Stimulated activated CD8-positive, alpha-beta memory T cell treated with anti-CD3 and anti-CD28 coated beads, Interleukin-7, amount 100 ng/mL, for 24 hours (primary cell): Measurements from ENCODE around the gene TNS3.
"Not testable (repeated sequence)": the region's sequence is repeated elsewhere in the genome, so short reads cannot be mapped to it uniquely, and the experiment has no call there.

Experiments
- DNase-seq: peaks from one replicate; pipeline ENCODE4 v3.0.0-alpha.2; 2020; ENCODE audit warnings: low read depth

TNS3 gene

DNA sequence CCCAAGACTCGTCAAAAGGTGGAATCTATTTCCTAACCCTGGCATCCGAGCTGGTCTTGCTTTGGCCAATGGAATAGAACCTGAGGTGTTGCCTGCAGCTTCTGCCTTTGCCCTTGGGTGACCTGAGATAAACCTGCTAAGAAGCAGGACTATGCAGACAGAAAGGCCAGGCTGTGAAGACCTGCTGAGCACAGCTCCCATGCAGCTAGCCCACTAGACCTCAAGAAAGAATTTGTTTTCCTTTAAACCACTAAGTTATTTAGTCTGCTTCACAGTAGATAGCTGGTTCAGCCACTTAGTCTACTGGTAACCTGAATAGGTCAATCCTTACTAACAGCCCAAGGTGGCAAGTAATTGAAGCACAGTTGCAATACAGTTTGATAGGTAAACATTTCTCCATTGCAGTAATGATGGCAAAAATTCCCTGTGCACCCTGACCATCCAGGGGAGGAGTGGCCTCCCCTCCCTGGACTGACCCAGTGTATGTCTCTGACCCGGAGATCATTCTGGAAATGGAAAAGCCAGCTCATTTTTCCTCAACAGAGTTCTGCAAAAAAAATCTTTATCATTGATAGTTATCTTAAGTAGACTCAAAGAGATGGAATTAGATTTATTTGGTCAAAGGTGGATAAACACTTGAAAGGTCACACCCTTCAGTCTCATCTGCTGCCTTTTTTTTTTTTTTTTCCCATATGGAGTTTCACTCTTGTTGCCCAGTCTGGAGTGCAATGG, 20.0 kb downstream of the TNS3 start:
- no peak for DNase-seq

DNA sequence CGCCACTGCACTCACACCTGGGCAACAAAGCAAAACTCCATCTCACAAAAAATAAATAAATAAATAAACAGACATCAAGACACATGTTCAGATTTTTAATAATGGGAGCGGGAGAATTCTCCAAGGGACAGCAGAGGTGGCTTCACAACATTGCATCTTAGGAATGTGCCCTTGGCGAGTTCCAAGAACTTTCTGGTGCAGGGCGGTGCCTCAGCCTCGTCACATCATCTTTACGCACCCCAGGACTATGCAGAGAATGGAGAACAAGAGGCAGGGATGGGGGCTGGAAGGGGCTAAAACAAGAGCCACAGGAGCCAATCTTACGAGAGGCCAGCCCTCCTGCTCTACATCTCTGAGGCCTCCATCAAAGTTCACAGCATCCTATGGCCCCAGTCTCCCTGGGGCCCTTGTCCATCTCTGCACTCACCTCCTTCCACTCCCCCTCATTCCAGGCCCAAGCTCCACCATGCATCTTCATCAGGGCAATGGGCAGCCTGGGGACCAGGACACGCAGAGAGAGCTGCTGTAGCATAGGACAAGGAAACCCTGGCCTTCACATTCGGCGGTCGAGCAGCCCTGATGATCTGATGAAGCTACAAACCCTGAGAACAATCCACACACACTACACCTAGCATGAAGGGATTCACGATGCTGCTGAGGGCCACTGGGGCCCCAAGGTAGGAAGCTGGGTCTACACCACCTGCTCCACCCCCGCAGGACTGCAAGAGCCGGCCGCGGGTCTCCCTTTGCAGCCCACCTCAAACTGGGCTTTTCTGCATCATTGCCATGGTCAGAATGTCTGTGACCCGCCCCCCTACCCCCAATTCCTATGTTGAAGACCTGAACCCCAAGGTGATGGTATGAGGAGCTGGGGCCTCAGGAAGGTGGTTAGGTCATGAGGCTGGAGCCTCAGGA, 22.3 kb downstream of the TNS3 start:
- no peak for DNase-seq

DNA sequence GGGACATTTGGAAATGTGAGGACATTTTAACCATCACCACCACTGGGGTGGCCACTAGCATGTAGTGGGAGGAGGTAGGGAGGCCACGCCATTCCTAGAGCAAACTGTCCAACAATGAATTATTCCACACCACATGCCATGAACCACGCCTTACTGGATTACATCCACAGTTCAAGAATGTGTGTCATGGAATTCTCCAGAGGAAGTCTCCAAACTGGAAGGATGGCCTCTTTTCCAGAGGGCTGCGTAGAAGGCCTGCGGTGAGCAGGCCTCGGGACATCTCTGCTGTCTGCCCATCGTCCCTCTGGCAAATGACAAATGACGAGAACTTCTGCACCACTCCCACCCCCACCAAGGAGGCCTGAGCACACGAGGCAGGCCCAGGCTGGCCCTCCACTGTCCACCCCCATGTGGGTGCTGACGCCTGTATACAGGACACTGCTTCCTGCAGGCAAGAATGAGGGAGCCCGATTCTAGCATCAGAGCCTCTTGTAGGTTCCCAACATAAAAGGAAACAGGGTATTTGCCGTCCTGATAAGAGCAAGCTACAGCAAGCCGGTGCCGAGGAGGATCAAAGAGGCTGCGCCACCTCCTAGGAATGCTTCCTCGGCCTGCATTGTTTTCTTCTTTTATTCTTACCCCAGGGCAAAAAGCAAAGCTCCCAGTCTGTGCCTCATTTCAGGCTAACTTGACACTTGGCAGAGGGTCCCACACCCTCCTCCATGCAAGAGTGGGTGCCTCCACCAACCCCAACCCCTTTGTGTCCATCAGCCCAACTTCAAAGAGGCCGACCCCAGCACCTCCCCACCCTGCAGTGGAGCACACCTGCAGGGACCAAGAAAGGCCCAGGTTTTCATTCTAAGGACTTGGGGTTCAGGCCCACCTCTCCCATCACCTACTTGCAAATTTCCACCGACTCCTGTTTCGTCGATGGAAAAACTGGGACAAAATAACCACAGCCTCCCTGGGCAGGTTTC, 23.9 kb downstream of the TNS3 start:
- no peak for DNase-seq

DNA sequence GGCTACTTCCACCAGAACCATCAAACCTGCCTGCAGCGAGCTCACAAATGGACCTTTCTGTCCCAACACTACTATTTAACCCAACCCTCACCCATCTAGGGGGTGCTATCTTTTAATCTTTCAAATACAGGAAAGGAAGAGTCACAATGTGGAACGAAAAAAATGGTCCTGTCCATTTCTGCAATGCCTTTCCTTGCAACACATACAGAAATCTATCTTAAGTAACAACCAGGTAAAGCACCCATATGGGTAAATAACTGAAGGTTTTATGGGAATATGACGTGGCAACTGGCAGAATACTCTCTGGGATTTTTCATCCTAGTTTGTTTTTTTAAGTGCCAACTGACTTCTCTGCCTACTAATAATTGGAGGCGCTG, 24.6 kb downstream of the TNS3 start:
- DNase-seq = no peak

DNA sequence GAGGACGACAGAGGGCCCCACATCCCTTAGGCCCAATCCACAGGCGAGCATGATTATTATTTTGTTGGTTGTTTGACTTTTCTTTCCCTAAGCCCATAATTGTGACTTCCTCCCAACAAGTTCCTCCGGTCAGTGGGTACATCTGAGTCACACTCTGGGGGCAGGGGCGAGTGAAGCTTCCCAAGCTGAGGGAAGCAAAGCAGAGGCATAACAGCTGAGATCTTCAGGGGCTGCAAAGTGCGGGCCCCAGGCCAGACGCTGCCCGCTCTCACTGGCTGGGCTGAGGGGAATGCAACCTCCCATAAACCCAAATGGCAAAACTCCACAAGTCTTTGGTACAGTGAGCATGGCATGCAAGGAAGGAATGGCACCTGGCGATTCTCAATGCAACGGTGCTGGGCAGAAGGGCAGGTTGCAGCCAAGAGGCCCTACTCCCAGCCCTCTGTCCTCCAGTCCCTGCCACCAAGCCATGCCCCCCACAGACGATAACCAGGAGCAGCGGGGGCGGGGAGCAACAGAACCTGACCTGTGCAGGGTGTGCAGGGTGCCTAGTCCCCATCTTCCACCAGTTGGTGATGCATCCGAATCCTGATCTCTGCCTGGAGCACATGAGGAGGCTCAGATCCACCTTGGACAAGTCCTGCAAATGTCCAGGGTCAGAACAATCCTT, 25.3 kb downstream of the TNS3 start:
- DNase-seq = no peak

DNA sequence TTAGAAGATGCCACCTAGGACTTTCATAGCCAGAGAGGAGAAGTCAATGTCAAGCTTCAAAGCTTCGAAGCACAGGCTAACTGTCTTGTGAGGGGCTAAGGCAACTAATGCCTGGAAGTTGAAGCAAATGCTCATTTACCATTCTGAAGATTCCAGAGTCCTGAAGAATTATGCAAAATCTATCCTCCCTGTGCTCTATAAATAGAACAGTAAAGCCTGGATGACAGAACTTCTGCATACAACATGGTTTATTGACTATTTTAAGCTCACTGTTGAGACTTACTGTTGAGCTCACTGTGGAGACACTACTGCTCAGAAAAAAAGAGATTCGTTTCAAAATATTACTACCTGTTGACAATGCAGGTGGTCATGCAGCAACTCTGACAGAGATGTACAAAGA, 28.6 kb downstream of the TNS3 start:
- DNase-seq = no peak

DNA sequence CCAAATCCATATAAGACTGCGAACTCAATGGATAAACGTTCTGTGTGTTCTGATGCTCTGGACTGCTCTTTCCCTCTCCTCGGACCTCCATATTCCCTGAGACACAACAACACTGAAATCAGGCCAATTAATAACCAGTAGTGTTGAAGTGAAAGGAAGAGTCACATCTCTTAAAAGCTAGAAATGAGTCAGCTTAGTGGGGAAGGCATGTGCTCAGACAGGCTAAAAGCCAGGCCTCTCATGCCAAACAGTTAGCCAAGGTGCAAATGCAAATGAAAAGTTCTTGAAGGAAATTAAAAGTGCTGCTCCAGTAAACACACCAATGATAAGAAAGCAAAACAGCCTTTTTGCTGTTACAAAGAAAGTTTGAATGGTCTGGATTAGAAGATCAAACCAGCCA, 29.3 kb downstream of the TNS3 start:
- DNase-seq = no peak

DNA sequence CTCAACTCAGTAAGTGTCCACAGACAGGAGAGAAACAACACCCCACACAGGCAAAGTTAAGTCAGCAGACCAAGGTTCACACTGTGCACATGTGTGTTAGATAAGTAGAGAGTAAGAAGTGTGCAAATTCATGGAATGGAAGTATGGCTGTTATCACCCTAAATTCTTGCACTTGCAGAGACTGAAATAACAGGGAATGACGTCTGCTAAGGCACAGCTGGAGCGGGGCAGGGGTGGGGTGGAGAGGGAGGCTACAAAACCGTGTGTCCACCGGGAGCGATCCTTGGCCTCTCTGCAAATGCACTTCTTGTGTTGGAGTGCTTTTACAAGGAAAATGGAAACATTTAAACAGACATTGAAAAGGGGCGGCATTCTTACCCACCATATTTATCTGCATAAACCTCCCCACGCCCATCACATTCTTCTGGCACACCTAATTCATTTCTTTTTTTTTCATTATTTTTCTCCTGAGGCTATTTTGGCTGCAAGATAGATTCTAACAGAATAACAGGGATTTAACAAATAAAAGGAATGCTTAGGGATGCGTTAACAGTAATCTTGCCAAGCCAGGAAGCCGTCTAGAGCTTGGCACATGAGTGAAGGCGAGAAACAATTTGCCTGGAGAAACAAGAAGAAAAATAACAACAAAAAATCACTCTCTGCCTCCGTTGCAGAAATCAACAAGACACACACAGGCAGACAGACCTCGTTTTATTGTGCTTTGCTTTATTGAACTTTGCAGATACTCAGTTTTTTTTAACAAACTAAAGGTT, 30.1 kb downstream of the TNS3 start:
- no peak for DNase-seq

DNA sequence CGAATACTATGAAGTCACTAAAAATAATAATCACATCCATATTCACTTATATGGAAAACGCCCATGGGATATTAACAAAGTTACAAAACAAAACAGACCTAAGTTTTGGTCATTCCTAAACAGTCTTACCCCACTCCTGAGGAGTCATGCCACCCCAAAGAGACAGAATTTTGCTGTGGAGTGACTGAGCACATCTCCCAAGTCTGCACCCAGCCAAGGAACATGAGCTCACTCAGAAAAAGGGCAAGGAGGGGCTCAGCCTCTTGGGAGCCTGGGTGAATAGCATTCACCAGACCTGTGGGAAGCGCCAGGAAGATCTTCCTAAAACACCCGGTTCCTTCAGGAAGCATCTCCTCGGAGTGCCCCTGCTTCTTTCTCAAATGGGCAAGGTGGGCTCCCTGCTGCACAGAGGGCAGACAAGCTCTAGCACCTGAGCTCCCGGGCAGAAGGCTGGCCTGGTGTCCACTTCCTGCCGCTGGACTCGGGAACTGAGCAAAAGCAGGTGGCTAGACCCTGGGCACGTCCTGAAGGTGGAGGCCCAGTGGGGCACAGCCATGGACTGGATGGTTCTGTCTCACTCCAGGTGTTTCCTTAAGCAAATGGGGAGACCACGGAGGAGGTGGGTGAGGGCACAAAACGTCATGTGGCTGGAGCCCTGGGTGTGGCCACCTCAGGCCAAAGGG, 31.0 kb downstream of the TNS3 start:
- DNase-seq = no peak

DNA sequence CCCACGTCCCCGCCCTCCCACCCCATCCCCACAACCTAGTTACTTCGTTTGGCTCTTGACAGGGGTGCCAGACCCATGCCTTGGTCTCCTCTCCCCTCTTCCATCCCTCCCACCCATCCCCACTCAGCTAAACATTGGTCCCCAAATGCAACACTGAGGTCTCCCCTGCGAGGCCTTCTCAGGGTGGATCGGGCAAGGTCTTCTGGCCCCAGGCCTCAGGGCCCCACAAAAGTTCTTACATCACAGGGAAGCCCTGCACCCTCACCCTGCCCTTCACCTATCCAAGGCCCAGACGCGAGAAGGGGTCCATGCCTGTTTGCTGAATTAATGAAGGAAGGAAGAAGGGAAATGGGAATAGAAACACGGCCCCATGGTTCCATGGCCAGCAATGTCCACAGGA, 32.0 kb downstream of the TNS3 start:
- no peak for DNase-seq

DNA sequence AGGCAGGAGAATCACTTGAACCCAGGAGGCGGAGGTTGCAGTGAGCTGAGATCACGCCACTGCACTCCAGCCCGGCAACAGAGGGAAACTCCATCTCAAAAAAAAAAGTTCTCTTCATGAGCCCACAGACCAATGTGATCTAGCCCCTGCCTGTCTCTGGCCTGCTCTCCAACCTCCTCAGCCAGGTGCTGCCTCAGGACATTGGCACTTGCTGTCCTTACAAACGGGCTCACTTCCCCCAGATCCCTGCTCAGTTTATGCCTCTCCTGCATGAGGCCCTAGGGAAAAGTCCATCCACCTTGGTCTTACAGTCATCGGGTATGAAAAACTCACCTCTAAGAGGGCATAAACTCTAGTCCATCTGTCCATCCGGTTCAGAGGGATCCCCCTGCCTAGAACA, 32.5 kb downstream of the TNS3 start:
- DNase-seq = no peak

DNA sequence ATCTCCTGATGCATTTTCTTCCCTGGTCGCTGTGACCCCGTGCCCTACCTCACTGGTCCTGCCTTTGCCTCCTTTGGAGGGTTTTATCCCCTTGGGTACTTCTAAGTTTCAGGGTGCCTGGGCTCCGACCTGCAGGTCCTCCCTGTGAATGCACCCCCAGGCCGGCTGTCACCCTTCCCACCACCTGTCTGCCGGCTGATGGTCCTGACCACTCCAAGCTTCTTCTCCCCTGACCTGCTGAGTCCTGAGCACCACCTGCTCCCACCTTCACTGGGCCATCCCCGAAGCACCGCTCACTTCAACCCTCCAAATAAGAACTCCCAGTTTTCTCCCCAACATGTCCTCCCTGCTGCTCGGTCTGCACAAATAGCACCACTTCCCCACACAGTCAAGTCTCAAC, 33.4 kb downstream of the TNS3 start:
- DNase-seq = no peak

DNA sequence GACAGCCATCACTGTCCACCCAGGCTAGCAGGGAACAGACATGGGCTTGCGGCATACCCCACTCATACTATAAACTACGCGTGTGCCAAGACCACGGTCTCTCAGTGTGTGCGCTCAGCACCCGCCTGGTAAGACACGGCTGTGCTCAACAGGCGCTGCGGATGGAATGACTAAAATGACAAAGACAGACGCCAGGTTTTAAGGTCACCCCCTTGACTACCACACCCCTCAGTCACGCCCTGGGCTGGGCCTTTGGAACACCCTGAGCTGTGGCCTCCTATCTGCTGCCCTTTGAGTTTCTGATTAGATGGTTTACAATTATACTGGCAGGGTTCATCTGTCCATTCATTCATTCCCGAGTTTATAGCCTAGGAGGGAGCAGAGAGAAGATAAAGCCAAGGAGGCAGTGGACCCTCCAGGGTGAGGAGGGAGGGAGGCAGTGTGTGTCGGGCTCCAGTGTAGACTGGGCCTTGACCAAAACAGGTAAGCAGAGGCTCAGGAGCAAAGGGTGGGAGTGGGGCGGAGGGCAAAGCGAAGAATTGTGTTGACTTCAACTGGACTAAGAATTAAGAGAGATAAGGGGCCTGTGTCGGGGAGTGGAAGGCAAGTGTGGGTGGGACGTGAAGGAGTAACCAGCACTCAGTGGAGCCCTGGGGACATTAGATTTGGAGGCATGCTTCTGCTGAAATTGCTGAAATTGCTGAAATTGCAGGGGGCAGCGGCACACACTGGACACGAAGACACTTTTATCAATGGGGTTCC, 35.0 kb downstream of the TNS3 start:
- DNase-seq = no peak

DNA sequence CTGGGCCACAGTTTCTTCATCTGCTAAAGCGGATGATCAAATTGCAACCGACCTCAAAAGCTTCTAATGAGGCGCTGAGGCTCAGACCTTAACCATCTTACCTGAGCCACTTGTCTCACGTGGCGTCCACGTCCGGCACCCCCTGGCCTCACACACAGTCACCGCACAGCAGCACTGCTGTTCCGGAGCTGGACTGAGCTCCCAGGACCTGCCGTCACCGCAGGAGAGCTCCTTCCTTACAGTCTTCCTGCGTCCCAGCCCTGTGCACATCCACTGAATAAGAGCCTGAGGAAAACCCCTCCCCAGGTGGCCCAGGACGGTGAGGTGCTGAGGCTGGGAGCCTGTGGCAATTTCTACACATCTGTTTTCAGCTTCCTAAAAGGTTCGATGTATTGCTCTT, 35.7 kb downstream of the TNS3 start:
- DNase-seq = no peak

DNA sequence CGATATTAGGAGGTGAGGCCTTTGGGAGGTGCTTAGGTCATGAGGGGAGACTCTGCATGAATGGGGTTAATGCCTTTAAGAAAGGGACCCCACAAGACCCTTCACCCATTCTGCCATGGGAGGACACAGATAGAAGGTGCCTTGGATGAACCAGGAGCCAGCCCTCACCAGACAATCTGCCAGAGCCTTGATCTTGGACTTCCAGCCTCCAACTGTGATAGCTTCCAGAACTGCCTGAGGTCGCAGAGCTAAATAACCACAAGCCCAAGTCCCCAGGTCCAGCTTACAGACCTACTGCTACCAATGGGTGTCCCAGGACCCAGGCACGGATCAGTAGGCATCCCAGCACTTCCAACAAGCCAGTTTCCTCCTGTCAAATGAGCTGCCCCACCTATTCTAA, 37.5 kb downstream of the TNS3 start:
- DNase-seq = no peak

DNA sequence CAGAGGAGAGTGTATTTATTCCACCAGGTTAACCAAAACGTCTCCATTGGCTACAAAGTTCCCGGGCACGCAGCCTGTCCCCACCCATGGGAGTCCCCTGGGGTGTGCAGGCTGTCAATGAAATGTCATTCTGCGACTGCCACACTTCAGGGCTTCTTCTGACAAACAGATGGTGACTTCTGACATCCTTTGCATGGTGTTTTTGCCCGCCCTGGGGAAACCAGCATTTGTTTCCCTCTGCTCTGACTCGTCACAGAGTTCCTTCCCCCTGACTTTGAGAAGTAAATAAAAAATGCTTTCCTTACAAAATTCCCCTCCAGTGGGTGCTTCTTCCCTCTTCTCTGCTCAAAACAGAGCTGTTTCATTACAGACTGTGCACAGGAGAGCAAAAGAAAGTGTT, 38.2 kb downstream of the TNS3 start:
- no peak for DNase-seq

DNA sequence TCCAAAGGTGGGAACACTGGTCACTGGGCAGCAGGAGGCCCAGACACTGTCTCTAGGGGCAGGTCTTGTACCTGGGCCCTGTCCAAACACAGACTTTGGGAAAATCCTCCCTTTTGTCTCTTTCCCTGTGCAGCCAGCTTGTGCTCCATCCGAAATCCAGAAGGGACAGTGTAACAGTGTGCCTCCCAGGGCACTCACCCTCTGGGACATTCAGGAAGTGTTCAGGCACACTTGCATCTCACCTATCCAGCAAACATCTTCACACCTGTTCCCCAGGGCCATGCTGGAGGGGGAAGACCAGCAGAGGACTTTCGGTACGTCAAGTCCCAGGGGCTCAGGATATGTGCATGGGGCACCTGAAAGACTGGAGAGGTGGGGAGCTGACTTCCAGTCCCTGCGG, 38.9 kb downstream of the TNS3 start:
- no peak for DNase-seq

DNA sequence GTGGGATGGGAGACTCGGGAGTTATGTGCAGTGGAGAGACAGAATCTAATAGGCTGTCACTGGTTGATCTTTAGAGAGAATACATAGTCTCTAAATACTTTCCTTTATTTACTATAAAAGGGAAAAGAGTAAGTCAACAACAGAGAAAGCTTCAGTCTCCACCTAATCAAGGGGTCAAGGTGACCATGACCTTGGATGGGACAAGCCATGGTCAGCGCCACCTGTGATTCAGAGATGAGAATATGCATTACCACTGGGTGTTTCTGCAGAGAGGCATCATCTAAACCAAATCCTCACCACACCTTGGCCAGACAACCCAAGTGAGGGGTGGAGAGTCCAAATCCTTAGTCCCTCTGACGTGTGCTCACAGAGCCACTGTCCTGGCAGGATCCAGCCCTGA, 39.9 kb downstream of the TNS3 start:
- no peak for DNase-seq

DNA sequence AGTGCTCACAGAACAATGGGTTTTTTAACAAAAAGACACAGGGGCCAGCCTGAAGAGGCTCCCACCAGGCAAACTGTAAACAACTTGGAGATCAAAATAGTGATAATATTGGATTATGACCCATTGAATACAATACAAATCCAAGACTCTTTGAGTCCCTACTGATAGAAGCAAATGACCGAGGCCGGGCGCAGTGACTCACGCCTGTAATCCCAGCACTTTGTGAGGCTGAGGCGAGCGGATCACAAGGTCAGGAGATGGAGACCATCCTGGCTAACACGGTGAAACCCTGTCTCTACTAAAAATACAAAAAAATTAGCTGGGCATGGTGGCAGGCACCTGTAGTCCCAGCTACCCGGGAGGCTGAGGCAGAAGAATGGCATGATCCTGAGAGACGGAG, 40.4 kb downstream of the TNS3 start:
- DNase-seq = not testable (repeated sequence)
